ENCODE measurements around the gene SP140. TPM values are rescaled to one million over a fixed set of nuclear protein-coding genes. Genes with fewer than 3 reads are reported as not detected.

SP140 gene
- total and polyA plus RNA-seq, 10 of the 15 experiments (the other 5 are each of a cell fraction or from before 2014, with no cell fraction given), result 61.7 to 164 (median 90.7) TPM

- TF ChIP-seq POLR2AphosphoS2 (IDR thresholded peaks at IDR 0.05; ENCODE audit: low read depth, low read length) (peak; percentile 60), POU2F2 (IDR thresholded peaks at IDR 0.05; ENCODE audit: borderline replicate concordance, low read depth, low read length) (peak; percentile 62; the same call in 2 of the 3 replicates), CBX5 (IDR thresholded peaks at IDR 0.05; ENCODE audit: low read depth) (no peak), EGR1 (IDR thresholded peaks at IDR 0.05; ENCODE audit: borderline replicate concordance in 1 of 2, low read depth in 2 of 2, low read length in 2 of 2) (peak in 1 of 2 experiments; percentile 24; a peak in 1 of 3 replicates), SREBF1 (IDR thresholded peaks at IDR 0.05; ENCODE audit: low read length) (no peak), FOXK2 (IDR thresholded peaks at IDR 0.05) (no peak), RB1 (IDR thresholded peaks at IDR 0.05; ENCODE audit: borderline replicate concordance) (no peak; the same call in 1 of the 2 replicates), SP1 (IDR thresholded peaks at IDR 0.05; ENCODE audit: low read depth, low read length) (no peak), RELA (IDR thresholded peaks at IDR 0.05; ENCODE audit: borderline replicate concordance, partially characterized antibody) (no peak), JUNB (IDR thresholded peaks at IDR 0.05) (peak; percentile 34; the same call in 1 of the 2 replicates), ASH2L (IDR thresholded peaks at IDR 0.05; ENCODE audit: borderline replicate concordance, low read depth) (no peak), IRF3 (IDR thresholded peaks at IDR 0.05) (no peak), ZBTB40 (IDR thresholded peaks at IDR 0.05; ENCODE audit: borderline replicate concordance) (no peak), IRF4 (IDR thresholded peaks at IDR 0.05; ENCODE audit: low read depth, low read length) (peak; percentile 62; the same call in 1 of the 2 replicates), RFX5 (IDR thresholded peaks at IDR 0.05; ENCODE audit: low read depth, low read length) (peak; percentile 56; the same call in 1 of the 2 replicates), CHD1 (IDR thresholded peaks at IDR 0.05; ENCODE audit: low read depth, low read length) (no peak), SIN3A (IDR thresholded peaks at IDR 0.05; ENCODE audit: low read depth, low read length) (peak; percentile 41; the same call in 1 of the 2 replicates)
- TF ChIP-seq, protein P1, sequence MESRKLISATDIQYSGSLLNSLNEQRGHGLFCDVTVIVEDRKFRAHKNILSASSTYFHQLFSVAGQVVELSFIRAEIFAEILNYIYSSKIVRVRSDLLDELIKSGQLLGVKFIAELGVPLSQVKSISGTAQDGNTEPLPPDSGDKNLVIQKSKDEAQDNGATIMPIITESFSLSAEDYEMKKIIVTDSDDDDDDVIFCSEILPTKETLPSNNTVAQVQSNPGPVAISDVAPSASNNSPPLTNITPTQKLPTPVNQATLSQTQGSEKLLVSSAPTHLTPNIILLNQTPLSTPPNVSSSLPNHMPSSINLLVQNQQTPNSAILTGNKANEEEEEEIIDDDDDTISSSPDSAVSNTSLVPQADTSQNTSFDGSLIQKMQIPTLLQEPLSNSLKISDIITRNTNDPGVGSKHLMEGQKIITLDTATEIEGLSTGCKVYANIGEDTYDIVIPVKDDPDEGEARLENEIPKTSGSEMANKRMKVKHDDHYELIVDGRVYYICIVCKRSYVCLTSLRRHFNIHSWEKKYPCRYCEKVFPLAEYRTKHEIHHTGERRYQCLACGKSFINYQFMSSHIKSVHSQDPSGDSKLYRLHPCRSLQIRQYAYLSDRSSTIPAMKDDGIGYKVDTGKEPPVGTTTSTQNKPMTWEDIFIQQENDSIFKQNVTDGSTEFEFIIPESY (IDR thresholded peaks at IDR 0.05), result no peak
- TF ChIP-seq, protein P2, sequence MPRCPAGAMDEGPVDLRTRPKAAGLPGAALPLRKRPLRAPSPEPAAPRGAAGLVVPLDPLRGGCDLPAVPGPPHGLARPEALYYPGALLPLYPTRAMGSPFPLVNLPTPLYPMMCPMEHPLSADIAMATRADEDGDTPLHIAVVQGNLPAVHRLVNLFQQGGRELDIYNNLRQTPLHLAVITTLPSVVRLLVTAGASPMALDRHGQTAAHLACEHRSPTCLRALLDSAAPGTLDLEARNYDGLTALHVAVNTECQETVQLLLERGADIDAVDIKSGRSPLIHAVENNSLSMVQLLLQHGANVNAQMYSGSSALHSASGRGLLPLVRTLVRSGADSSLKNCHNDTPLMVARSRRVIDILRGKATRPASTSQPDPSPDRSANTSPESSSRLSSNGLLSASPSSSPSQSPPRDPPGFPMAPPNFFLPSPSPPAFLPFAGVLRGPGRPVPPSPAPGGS (IDR thresholded peaks at IDR 0.05; ENCODE audit: borderline replicate concordance, insufficient read depth, low read depth, low read length, poor library complexity, severe bottlenecking), result no peak
- TF ChIP-seq, protein P3, sequence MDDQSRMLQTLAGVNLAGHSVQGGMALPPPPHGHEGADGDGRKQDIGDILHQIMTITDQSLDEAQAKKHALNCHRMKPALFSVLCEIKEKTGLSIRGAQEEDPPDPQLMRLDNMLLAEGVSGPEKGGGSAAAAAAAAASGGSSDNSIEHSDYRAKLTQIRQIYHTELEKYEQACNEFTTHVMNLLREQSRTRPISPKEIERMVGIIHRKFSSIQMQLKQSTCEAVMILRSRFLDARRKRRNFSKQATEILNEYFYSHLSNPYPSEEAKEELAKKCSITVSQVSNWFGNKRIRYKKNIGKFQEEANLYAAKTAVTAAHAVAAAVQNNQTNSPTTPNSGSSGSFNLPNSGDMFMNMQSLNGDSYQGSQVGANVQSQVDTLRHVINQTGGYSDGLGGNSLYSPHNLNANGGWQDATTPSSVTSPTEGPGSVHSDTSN (IDR thresholded peaks at IDR 0.05; ENCODE audit: insufficient replicate concordance, low read depth, low read length), result no peak
- TF ChIP-seq, protein P4, sequence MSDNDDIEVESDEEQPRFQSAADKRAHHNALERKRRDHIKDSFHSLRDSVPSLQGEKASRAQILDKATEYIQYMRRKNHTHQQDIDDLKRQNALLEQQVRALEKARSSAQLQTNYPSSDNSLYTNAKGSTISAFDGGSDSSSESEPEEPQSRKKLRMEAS (IDR thresholded peaks at IDR 0.05; ENCODE audit: low read depth, low read length), result peak; percentile 45; the same call in 1 of the 2 replicates
These were observed at the start of gene SP140 (continued) for GRCh38 chr2:230225486-230225885.

Measured in GM12878 (cell line).